AML-193 (cell line): ENCODE results near the gene COL5A3.
"Not testable (repeated sequence)": the region's sequence is repeated elsewhere in the genome, so short reads cannot be mapped to it uniquely, and the experiment has no call there.

Source experiments
- DNase-seq, 2 experiments: peaks; one replicate each; lab custom pipeline; 2025; lab: John Stamatoyannopoulos, UW

The COL5A3 gene

DNA sequence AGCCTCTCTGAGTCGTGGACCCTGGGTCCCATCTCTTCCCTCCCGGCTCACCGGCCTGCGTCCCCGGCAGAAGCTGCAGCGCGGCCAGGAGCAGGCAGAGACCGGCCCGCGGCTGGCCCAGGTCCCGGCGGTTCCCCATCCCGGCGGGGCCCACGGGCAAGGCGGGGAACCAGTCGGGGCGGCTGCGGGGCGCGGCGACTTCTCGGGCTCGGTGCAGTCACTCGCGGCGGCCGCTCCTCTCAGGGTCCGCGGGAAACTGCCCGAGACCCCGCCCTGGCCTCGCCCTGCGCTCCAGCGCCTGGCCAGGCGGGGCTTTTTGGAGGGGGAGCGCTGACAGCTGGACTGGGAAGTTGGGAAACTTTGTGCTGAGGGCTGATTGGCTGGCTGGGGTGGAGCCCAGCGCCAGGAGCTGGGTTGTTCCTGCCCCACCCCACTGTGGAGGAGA lies at the start of gene COL5A3:
COL5A3 (minus strand) TSS at position 258 of the 445 bp plus-strand sequence; CDS start at position 139, 119 bp downstream.
- no peak for DNase-seq

DNA sequence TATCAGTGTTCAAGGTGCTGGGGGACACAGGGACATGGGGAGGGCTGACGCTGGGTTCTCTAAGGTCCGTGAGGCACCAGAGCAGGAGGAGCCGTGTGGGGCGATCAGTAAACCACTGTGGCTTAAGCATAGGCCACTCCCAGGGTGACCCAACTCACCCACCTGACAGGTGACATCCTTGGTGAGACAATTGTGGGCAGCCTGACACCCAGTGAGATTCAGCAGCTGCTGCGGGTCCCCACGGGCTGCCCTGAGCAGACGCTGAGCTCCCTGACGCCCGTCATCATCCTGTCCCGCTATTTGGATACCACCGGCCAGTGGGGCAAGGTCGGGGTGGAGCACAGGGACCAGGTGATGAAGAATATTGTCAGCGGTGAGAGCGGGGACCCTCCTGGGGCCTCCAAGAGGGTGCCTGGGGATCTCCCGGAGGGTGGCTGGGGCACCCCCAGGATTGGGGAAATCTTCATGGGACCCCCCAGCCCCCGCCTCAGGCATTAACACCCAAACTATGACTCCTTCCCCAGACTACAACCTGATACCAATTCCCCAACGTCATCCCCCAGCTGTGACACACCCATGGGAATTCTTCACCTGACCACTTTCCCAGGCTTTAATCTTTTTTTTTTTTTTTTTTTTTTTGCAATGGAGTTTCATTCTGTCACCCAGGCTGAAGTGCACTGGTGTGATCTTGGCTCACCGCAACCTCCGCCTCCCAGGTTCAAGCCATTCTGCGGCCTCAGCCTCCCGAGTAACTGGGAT lies 42.5 kb upstream of the COL5A3 start:
- no peak for DNase-seq

DNA sequence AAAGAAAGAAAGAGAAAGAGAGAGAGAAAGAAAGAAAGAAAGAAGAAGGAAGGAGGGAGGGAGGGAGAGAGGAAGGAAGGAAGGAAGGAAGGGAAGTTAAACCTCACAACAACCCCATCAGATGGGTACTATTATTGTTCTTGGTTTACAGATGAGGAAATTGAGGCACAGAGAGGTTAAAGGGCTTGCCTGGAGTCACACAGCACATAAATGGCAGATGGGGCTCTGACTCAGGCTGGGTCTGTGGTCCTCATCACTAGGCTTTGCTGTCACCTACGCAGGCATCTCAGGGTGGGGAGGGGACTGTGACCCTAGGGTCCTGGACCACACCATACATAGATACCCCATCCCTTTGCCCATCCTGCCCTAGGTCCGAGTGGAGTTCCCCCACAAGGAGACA lies 39.3 kb upstream of the COL5A3 start:
- DNase-seq = no peak

DNA sequence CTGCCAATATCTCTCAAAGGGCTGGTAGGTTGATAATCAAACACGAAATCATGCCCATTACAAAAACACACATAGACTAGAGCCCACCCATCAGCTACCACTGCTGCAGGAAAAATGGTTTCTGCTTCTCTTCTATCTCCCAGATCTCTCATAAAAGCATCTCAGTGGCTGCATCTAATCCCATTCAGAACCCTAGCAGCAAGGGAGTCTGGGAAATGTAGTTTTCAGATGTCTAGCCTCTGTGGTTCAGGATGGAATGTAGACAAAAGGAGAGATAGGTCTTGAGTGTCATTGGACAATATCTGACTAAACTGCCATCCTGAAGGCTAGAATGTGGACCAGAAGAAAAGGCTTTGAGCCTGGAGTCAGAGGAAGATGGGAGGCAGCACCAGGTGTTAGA lies 35.1 kb upstream of the COL5A3 start:
- no peak for DNase-seq

DNA sequence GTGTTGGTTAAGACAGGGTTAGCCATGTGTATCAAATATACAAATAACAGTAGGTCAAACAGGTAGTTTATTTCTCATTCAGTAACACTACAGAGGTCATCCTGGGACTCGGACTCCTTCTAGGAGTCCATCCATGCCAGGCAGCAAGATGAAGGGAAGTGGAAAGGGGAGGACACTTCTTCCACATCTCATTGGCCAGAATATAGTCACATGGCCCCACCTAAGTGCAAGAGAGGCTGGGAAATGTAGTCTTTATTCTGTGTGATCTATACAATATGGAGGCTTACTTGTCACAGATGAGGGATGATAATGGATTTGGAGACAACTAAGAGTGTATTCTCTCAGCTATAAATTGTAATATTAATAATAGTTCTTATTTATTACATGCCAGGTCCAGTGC lies 34.1 kb upstream of the COL5A3 start:
- DNase-seq = no peak

DNA sequence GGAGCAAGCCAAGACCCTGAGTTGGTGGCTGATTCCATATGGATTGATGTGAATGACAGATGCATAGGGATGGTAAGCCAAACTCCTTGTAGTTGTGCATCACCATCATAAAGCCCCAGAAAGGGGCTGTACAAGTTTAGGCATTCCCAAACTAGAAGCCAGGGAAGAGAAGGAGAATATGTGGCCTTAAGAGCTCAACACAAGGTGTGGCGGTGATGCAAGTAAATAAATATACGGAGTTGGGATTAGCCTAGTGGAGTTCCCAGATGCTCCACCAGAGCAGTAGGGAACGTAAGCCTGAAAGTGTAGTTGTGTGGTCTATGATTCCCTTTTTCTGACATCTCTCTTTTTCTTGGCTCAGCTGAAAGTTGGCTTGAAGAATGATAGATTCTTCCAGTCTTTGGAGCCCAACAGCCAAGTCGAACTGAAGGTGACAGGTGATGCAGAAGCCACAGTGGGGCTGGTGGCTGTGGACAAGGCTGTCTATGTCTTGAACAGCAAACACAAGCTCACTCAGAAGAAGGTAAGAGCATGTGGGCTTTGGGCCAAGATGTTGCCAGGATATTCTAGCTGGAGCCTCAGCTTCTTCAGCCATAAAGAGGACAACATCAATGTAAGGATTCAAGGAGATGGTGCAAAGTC lies 33.1 kb upstream of the COL5A3 start:
- DNase-seq = no peak

DNA sequence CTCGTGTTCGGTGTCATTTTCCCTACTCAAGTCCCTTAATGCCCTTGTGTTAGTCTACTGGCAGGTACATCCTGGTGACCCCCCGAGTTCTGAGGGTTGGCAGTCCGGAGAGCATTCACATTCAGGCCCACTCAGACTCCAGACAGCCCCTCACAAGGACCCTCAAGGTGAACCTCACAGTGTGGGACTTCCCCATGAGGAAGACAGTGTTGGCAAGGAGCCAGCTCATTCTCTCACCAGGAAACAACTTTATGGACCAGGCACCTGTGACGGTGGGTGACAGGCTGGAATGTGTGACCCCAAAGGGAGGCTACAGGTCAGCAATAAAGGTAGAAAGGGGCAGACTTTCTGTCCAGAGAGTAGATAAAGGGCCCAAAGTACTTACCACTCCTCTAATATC lies 27.5 kb upstream of the COL5A3 start:
- no peak for DNase-seq

DNA sequence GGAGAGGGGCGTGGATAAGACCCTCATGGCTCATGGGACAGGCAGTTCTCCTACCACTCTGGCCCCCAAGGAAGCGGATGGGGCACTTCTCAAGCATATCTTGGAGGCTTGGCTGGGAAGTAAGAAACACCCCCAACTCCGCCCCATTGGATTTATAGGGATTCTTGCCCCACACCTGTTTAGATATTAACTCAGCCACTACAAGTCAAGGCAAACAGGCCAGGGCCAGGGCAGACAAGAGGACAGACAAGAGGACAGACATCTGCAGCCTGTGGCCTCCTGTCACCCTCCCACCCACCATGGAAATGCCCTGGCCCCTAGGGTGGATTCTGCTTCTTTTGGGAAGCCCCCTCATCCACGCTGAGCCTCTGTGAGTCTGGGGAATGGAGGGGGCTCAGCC lies 27.1 kb upstream of the COL5A3 start:
- no peak for DNase-seq

DNA sequence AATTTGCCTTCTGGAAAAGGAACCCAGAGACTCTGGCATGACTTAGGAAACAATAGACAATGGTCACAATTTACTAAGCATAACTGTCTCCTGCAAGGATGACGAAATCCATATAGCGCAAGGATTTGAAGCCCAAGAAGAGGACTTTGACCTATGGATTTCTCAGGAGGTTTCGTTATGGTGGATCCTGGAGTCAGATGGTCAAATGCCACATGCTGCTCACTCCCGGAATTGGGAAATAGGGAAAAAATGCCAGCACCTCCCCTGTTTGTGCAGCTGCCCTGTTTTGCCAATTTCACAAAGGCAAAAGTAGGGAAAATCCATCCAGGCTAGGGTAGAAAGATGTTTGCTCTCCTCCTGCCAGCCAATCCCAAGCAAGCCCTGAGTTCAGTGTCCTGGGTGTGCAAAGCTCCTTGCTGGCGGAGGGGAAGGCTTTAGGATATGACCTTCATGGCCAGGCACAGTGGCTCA lies 26.3 kb upstream of the COL5A3 start:
- no peak for DNase-seq

DNA sequence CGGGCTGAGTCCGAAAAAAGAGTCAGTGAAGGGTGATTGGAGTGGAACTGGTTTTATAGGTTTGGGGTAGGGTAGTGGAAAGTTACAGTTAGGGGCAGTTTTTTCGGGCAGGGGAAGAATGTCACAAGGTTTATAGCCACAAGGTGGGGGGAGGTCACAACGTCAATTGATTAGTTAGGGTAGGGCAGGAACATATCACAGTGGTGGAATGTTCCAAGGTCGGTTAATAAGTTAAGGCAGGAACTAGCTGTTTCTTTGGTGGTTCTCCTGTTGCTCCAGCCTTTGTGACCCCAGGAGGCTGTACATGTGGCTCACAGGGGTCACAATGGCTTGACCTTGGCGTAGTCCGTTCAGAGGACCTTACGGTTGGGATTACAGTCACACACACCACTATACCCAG lies 23.3 kb upstream of the COL5A3 start:
- DNase-seq = no peak

DNA sequence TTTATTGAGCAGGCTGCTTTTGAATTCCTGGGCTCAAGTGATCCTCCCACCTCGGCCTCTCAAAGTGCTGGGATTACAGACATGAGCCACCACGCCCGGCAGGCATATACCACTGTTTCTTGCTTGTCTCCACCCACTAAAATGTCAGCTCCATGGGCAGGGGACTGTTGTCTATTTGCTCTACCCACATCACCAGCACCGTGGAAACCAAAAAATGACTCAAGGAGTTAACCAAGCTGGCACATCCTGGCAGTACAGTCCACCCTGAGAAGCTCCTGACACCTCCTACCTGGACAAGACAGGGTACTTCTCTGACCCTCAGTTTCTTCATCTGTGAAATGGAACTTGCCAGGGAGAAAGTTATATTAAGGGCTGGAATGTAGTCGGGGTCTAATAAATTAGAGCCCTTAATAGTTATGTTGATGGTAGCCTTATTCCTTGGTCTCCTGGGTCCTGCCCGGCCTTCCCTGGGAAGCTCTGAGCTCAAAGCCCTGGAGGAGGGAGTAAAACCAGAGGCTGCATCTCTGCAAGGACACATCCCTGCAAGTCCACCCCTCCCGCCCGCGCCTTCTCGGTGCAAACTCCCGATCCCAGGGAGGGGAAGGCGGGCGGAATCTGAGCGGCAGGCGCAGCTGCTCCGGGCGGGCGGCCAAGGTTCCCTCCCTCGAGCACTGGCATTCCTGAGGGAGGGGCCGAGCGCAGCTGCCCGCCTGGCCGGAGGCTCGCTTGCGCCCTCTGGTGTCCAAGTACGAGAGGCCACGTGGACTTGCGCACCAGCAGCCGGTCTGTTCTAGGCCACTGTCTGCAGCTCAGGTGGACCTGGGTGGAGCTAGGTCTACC lies 17.1 kb upstream of the COL5A3 start:
- peak; percentile 70 to 71 for DNase-seq

DNA sequence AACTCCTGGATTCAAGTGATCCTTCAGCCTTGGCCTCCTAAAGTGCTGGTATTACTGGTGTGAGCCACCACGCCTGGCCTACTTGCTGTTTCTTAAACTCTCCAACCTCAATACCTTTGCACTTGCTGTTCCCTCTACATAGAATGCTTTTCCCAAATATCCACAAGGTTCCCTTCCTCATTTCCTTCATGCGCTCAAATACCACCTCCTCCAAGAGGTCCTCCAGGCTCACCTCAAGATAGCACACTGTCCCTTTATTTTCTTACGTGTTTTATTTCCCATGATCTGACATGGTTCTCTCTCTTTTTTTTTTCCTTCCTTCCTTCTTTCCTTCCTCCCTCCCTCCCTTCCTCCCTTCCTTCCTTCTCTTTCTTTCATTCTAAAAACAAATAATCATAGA lies 16.4 kb upstream of the COL5A3 start:
- DNase-seq = no peak

DNA sequence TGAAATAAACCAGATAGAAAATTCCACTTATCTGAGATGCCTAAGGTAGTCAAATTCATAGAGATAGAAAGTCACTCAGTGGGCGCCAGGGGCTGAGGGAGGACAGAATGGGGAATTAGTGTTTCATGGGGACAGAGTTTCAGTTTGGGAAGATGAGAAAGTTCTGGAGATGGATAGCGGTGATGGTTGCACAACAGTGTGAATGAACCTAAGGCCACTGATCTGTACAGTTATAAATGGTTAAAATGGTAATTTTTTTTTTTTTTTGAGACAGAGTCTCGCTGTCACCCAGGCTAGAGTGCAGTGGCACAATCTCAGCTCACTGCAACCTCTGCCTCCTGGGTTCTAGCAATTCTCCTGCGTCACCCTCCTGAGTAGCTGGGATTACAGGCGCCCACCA lies 12.8 kb upstream of the COL5A3 start:
- not testable (repeated sequence) for DNase-seq

DNA sequence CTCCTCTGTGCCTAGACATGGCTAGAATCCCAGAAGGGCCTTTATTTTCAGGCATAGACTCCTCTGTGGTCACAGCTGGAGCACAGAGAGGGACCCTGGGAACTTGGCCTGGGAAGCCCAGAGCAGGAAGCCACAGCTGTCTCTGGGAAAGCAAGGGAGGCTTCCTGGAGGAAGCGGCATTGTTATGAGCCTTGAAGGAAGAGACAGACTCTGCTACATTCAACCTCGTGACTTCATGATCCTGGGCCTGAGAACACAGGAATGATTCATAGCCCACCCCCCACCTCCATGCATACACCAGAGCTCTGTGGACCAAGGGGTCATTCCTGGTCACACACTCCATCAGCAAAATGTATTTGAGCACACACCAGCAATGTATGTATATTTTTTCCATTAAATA lies 11.6 kb upstream of the COL5A3 start:
- DNase-seq = no peak

DNA sequence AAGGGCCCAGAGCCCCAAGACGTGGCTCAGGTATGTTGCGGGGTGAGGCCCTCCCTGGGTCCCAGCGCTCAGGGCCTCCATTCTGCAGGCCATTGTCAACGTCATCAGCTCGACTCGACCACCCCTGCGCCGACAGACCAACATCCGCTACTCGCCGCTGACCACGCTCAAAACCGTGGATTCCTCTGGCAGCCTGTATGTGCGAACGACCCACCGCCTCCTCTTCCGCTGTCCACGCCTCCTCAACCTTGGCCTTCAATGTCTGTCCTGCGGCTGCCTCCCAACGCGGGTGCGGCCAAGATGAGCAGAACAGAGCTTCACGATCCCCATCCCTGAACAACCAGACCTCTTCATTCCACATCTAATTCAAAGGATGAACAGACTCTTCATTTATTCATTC lies 11.1 kb upstream of the COL5A3 start:
- no peak for DNase-seq

DNA sequence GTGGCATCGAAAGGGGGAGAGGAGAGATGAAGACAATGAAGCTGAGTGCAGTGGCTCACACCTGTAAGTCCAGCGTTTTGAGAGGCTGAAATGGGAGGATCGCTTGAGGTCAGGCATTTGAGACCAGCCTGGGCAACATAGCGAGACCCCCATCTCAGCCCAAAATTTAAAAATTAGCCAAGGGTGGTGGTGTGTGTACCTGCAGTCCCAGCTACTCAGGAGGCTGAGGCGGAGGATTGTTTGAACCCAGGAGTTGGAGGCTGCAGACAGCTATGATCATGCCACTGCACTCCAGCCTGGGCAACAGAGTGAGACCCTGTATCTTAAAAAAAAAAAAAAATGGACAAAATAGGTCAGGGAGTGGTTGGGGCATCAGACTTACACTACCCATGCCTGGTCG lies 10.5 kb upstream of the COL5A3 start:
- no peak for DNase-seq

DNA sequence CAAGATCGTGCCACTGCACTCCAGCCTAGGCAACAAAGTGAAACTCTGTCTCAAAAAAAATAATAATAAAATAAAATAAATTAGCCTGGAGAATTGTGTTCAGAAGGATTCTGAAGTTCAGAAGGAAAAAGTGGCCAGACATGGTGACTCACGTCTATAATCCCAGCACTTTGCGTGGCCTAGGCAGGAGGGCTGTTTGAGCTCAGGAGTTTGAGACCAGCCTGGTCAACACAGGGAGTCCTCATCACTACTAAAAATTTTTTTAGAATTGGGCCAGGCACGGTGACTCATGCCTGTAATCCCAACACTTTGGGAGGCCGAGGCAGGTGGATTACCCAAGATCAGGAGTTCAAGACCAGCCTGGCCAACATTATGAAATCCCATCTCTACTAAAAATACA lies 8.9 kb upstream of the COL5A3 start:
- DNase-seq = no peak

DNA sequence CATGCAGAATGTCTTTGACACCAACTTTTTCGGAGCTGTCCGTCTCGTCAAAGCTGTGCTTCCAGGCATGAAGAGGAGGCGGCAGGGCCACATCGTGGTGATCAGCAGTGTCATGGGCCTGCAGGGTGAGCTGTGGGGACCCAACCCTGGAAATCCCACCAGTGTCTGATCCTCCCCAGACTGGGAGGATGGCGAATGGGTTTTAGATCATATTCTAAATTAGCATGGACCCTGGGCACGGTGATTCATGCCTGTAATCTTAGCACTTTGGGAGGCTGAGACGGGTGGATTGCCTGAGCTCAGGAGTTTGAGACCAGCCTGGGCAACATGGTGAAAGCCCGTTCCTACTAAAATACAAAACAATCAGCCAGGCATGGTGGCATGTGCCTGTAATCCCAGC lies 8.5 kb upstream of the COL5A3 start:
- DNase-seq = no peak

DNA sequence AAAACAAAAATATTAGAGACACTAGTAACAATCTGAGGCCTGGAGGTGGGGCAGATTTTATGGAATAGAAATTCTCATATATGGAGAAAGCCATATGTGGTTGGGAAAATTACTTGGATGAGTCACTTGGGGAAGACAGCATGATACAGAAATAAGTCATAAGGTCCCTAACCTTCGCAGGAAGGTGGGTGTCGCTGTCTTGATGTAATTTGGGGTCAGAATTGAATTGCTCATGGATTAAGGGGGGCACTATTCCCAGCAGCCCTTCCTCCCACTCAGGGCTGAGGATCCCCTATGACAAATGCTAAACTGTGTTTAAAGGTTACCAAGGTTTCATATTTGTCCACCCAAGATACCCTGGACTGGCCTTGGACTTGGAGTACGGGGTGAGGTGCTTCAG lies 8.0 kb upstream of the COL5A3 start:
- DNase-seq = no peak

DNA sequence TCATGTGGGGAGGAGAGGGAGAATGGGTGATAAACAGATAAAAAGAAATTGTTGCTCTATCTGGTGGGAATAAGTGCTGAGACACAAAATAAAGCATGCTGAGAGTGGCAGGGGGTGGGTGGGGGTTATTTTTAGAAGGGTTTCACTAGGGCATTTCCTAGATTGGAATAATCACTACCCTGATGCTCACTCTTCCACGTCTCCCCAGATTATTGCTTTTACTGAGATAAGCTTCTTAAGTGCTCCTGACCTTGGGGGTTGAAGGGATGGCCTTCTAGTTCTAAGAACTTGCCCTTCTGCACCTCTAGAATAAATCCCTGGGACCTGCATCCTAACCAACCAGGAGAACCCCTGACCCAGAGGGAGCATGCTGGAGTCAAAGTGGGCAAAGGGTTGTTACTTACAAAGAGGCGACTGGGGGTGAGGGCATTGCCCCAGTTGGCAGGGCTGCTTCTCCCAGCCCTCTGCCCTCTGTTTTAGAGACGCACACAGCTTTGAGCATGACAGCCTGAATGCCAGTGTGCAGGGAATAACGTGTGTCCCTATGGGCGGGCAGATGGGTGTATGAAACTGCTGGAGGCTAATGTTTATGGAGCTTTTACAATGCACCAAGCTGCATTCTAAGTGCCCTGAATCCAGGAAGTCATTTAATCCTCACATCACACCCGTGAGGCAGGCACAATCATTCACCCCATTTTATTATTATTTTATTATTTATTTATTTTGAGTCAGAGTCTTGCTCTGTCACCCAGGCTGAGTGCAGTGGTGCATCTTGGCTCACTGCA lies 3.7 kb upstream of the COL5A3 start:
- no peak for DNase-seq

DNA sequence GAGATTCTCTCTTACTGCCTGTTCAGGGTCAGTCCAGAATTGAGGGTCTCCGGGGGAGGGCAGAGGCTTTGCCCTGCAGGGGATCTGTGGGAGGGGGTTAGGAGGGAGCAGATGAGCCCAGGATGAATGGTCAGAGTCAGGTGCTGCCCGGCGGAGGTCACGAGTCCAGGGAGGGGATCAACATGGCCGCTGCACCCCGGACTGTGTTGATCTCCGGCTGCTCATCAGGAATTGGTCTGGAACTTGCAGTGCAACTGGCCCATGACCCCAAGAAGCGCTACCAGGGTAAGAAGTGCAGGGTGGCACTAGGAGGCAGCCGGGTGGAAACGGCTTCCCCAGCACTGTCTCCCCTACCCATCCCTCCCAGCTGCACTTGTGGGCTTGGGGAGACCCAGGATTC lies 3.0 kb upstream of the COL5A3 start, which contains the start of gene RDH8:
RDH8 (plus strand) TSS at position 168 of the 400 bp plus-strand sequence; CDS start at position 183, 15 bp downstream.
- DNase-seq = no peak

DNA sequence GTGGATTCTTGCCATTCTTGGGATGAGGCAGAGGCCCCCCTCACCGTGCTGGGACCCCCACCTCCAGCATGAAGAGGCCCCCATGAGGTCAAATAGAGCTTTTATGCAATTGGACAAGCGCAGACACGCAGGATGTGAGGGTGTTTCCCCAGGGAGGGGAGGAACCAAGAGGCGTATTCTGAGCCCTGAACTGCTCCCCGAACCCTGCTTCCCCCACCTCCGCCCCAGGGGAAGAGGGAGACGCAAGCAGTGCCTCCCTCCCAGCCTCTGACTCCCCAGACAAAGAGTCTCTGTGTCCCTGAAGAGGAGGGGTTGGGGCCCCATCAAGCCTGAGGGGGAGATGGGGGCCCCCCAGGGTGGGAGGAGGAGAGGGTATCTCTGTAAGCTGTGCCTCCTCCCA lies 1.7 kb upstream of the COL5A3 start:
- no peak for DNase-seq
